Psoas muscle (tissue), 8 donors: Measurements from ENCODE around the gene DLX3. TPM values are rescaled to one million over a fixed set of nuclear protein-coding genes. Genes with fewer than 3 reads are reported as not detected.

Source experiments
- ATAC-seq, 4 donors: fragments of 200-7000 bp; cut with Tn5 transposase; one replicate each; pipeline ENCODE4 v1.9.1; 2020; ENCODE audit warnings: moderate library complexity in 3 of 4, mild to moderate bottlenecking in 2 of 4
- DNase-seq, 2 donors: peaks; one replicate each; pipeline ENCODE4 v3.0.0-alpha.2; 2020
- H3K27ac ChIP-seq: fragments of 200-600 bp; one replicate; pipeline ENCODE4 v1.8.0; 2022
- H3K27me3 ChIP-seq, 3 donors: fragments of 200-600 bp in 1 of 3; one replicate each; pipeline versions ENCODE4 v1.6.1 to v1.8.0; 2013 to 2022; ENCODE audit warnings: low read length in 2 of 3, mild to moderate bottlenecking in 2 of 3, moderate library complexity in 1 of 3; ENCODE audit not compliant: insufficient read depth in 3 of 3
- H3K36me3 ChIP-seq, 2 donors: fragments of 200-600 bp in 1 of 2; one replicate each; pipeline versions ENCODE4 v1.6.1 to v1.8.0; 2013 to 2022; ENCODE audit warnings: low read depth in 1 of 2, mild to moderate bottlenecking in 1 of 2, moderate library complexity in 1 of 2; ENCODE audit not compliant: insufficient read depth in 1 of 2
- H3K4me1 ChIP-seq: fragments of 200-600 bp; one replicate; pipeline ENCODE4 v1.8.0; 2022
- H3K4me3 ChIP-seq: fragments of 200-600 bp; one replicate; pipeline ENCODE4 v1.8.0; 2022; ENCODE audit warnings: mild to moderate bottlenecking
- H3K9me3 ChIP-seq: fragments of 200-600 bp; one replicate; pipeline ENCODE4 v1.8.0; 2022
- CTCF ChIP-seq: fragments of 200-600 bp; IDR thresholded peaks from one replicate; pipeline ENCODE4 v1.8.0; 2022; ENCODE audit warnings: antibody characterized with exemption
- WGBS, 3 donors: extraction: QIAGEN DNeasy Blood & Tissue Kit; methylation state at CpG; one replicate each; pipeline versions ENCODE4 v1.1.6 to v1.1.7; 2013; 5-methylcytosine and 5-hydroxymethylcytosine counted together
- intact Hi-C, 2 donors: fragments of 100-400 bp; cut with DNase I; formaldehyde crosslinking; loops; one replicate each; pipeline versions ENCODE4 v1.11.0 to v1.14.2; 2022
- polyA plus RNA-seq, 3 donors: library from polyadenylated mRNA; stranded (reverse); fragments of 200-250 nt; gene quantifications; one replicate each; pipeline ENCODE4 v1.2.3, GENCODE V29; 2013
- total RNA-seq, 4 donors: library from RNA; stranded (reverse); fragmentation: NEBNext Ultra II Directional in 2 of 4; extraction: Animal tissue kit (Norgen Biotek cat#: 25700) in 2 of 4; gene quantifications; one replicate each; pipeline versions ENCODE4 v1.2.1 to v1.2.4, GENCODE V29; 2021 to 2023
- donor health status: healthy with polysubstance abuse.
- donor health status: DM: no; HTN: no; CAD: no; lungs with moderate emphysema.
- donor health status: Bipolar disorder and iron deficiency.
- donor health status: healthy.
- donor health status: DM: yes; HTN: yes; CAD: no.
- donor health status: DM: no; HTN: no; CAD: no.
- donor health status: DM: no; HTN: no; CAD: no.
- donor health status: DM: yes; HTN: yes; CAD: no.

Gene DLX3
- total and polyA plus RNA-seq, 7 donors: 0.03 TPM; not detected in 6

DNA sequence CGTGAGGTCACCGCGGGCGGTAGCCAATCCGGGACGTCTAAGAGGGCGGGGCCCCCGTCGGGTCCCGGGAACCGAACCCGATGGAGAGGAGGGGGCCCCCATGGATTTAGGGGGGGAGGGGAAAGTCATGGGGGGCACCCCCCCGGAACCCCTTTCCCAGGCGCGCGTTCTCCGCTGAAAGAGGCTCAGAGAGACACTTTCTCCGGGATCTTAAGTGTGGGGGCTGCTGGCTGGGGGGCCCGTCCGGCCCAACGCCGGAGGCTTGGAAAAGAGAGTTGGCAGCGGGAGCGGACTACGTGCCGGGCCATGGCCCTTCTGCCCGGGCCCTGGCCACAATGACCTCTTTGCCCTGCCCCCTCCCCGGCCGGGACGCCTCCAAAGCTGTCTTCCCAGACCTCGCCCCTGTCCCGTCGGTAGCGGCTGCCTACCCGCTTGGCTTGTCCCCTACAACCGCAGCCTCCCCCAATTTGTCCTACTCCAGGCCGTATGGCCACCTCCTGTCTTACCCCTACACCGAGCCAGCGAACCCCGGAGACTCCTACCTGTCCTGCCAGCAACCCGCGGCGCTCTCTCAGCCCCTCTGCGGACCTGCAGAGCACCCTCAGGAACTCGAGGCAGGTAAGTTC, 25.8 kb downstream of the DLX3 start, which contains the start of gene DLX4:
Gene DLX4, plus strand, starts transcription at position 57 of the 626 bp plus-strand sequence. Its CDS starts 279 bp downstream, at position 336.
- TF ChIP-seq CTCF: no peak
- 1 to 2% (median 2%) methylated on average over 37 to 45 of the region's 45 CpGs for WGBS, 3 donors
- Histone ChIP-seq H3K27me3 (peaks cover 0 to 100% (median 62%) of the 10 kb centered on the region in 3 donors), H3K4me1 (peaks cover 16% of the 10 kb centered on the region), H3K36me3 (no peaks in the 10 kb centered on the region), H3K9me3 (no peaks in the 10 kb centered on the region), H3K27ac (no peak within 1 kb of the TSS), H3K4me3 (peak within 1 kb of the TSS; percentile 50)
- peak in 3 of 4 donors; percentile 17 to 63 (median 49) for ATAC-seq
- intact Hi-C loops: no loop called here
- DNase-seq: no peak

DNA sequence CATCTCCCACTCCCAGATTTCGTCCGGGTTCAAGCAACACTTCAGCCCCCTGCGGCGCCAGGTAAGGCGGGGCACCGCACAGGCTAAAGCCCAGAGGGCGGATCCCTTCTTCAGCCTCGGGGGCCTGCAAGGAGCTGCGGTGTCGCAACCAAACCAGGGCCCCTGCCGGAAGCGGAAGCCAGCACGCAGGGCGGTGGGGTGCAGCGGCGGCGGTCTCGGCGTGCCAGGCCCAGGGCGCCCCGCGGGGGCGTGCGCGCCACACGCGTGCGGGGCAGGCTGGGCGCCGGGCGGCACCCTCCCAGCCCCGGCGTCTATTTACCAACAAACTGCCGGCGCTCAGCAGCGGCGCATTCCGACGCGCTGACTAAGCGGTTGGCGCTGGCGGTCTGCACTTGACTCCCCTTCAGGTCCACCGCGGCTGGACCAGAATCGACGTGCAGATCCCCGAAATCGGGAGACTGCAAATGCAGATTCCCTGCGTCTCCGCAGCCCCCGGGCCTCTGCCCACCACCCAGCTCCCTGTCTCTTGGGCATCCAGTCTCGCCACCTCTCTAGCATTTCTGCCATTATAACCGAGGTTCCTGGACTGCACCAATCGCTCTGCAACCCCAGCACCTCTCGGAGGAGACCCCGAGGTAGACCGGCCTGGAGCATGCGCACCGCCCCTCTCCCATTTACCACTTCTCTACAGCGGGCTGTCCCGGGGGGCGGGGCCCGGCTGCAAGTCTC, 26.5 kb downstream of the DLX3 start:
- H3K27ac ChIP-seq: no peak overlapping the region
- WGBS, 3 donors: 0 to 1% (median 1%) methylated on average over 51 to 64 of the region's 64 CpGs
- DNase-seq: peak; percentile 61 to 72
- peak overlapping the region; percentile 50 for H3K4me3 ChIP-seq
- no peaks in the 10 kb centered on the region for H3K9me3 ChIP-seq
- intact Hi-C loops: no loop called here
- TF ChIP-seq CTCF: no peak
- peak; percentile 71 to 84 (median 81) for ATAC-seq
- peaks cover 20% of the 10 kb centered on the region for H3K4me1 ChIP-seq
- H3K36me3 ChIP-seq: no peaks in the 10 kb centered on the region
- H3K27me3 ChIP-seq: peaks cover 0 to 100% (median 64%) of the 10 kb centered on the region in 3 donors

DNA sequence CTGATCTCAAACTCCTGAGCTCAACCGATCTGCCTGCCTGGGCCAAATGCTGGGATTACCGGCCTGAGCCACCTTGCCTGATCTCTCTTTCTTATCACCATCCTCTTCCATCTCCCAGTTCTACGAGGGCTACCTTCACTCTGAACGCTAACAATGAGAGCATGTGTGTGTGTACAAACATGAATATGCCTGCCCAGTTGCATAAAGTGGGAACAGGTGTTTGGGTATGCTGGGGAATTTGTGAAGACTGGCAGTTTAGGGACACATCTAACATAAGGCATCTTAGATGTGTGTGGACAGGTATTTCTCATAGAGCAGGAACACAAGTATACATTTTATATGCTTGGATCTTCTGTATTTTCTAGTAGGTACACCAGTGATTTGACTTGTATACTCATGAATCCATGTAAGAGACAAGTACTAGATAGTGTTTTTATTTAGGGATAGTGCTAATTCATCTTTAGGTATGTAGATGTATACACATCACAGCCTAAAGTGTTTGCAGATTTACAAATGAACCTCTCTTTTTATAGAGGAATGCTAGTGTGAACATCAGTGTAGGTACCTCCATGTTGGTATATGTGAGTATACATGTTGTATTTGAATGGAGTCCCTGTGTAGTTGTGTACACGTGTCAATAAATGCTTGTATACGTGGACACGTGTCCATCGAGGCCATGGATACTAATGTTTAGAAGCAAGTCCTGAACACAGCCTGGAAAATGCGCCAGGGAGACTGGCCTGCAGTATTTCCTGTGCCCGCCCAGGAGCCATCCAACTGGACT, 27.2 kb downstream of the DLX3 start:
- WGBS, 3 donors: 19 to 20% (median 20%) methylated on average over 10 of the region's 10 CpGs
- intact Hi-C loops: no loop called here
- DNase-seq (no peak), ATAC-seq (no peak)
- no peaks in the 10 kb centered on the region for H3K36me3 ChIP-seq
- no peaks in the 10 kb centered on the region for H3K9me3 ChIP-seq
- H3K4me3 ChIP-seq: peak overlapping the region; percentile 50
- H3K4me1 ChIP-seq: peaks cover 20% of the 10 kb centered on the region
- TF ChIP-seq CTCF: no peak
- H3K27me3 ChIP-seq: peaks cover 0 to 100% (median 64%) of the 10 kb centered on the region in 3 donors
- no peak overlapping the region for H3K27ac ChIP-seq

DNA sequence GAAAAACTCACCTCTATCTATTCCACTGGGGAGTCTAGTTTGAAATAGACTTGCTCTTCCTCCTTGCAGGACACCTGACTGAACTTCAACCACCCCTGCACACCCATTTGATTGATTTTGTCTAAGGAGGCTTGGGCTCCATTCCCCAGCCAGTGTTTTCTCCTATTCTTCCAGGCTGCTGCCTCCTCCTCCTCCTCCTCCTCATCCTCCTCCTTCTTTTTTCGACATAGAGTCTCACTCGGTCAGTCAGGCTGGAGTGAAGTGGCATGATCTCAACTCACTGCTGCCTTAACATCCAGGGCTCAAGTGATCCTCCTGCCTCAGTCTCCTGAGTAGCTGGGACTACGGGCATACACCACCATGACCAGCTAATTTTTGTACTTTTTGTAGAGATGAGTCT, 27.8 kb downstream of the DLX3 start:
- peaks cover 15% of the 10 kb centered on the region for H3K4me1 ChIP-seq
- H3K27ac ChIP-seq: no peak overlapping the region
- no peak for TF ChIP-seq CTCF
- peaks cover 0 to 100% (median 65%) of the 10 kb centered on the region in 3 donors for H3K27me3 ChIP-seq
- DNase-seq: no peak
- WGBS, 3 donors: 14 to 20% (median 16%) methylated on average over 3 of the region's 3 CpGs
- H3K36me3 ChIP-seq: no peaks in the 10 kb centered on the region
- intact Hi-C loops: no loop called here
- no peak overlapping the region for H3K4me3 ChIP-seq
- no peaks in the 10 kb centered on the region for H3K9me3 ChIP-seq
- ATAC-seq: no peak
